HG02798 (cell line): Measurements from ENCODE around the gene SYT1.

ENCODE experiments used
- ATAC-seq: cut with Tn5 transposase; IDR thresholded peaks from one replicate; pipeline ENCODE4 v1.9.1; 2021; ENCODE audit warnings: mild to moderate bottlenecking; ENCODE audit not compliant: unreplicated experiment, poor library complexity

SYT1 gene

GRCh38 chr12:79124385-79124784 lies 259.8 kb downstream of the SYT1 start:
- no peak for ATAC-seq

- no peak for ATAC-seq
Observed at GRCh38 chr12:79125358-79125757, 260.8 kb downstream of the SYT1 start.

GRCh38 chr12:79127271-79127751 lies 262.7 kb downstream of the SYT1 start:
- peak; percentile 96 for ATAC-seq

GRCh38 chr12:79128956-79129355 lies 264.4 kb downstream of the SYT1 start:
- ATAC-seq: no peak

- ATAC-seq: no peak
Observed at GRCh38 chr12:79138872-79139271, 274.3 kb downstream of the SYT1 start.

- no peak for ATAC-seq
Observed at GRCh38 chr12:79140711-79141110, 276.1 kb downstream of the SYT1 start.

GRCh38 chr12:79141776-79142175 lies 277.2 kb downstream of the SYT1 start:
- ATAC-seq: no peak

GRCh38 chr12:79143803-79144202 lies 279.2 kb downstream of the SYT1 start:
- ATAC-seq: no peak

- ATAC-seq: no peak
Observed at GRCh38 chr12:79151956-79152355, 287.4 kb downstream of the SYT1 start.

- no peak for ATAC-seq
Observed at GRCh38 chr12:79155683-79156082, 291.1 kb downstream of the SYT1 start.

GRCh38 chr12:79156846-79157463 lies 292.4 kb downstream of the SYT1 start:
- peak; percentile 75 for ATAC-seq

GRCh38 chr12:79161249-79161934 lies 296.8 kb downstream of the SYT1 start:
- no peak for ATAC-seq

GRCh38 chr12:79162147-79162772 lies 297.7 kb downstream of the SYT1 start:
- ATAC-seq: no peak

GRCh38 chr12:79162948-79163347 lies 298.4 kb downstream of the SYT1 start:
- peak; percentile 51 for ATAC-seq

- no peak for ATAC-seq
Observed at GRCh38 chr12:79164890-79165289, 300.3 kb downstream of the SYT1 start.

- no peak for ATAC-seq
Observed at GRCh38 chr12:79168687-79169086, 304.1 kb downstream of the SYT1 start.

GRCh38 chr12:79174626-79175025 lies 310.1 kb downstream of the SYT1 start:
- ATAC-seq: peak; percentile 92

- ATAC-seq: no peak
Observed at GRCh38 chr12:79183003-79183402, 318.4 kb downstream of the SYT1 start.

GRCh38 chr12:79183926-79184325 lies 319.4 kb downstream of the SYT1 start:
- ATAC-seq: no peak

GRCh38 chr12:79186506-79186905 lies 321.9 kb downstream of the SYT1 start:
- ATAC-seq: no peak

GRCh38 chr12:79187032-79187431 lies 322.5 kb downstream of the SYT1 start:
- ATAC-seq: no peak

GRCh38 chr12:79191391-79191790 lies 326.8 kb downstream of the SYT1 start:
- ATAC-seq: no peak
